ENCODE data around the gene CLCN2. TPM values are rescaled to one million over a fixed set of nuclear protein-coding genes. Genes with fewer than 3 reads are reported as not detected.
A peak's percentile ranks its signal among the peaks of the same experiment; 100 is the strongest.

CLCN2 gene
- total RNA-seq = 1 to 10 TPM; 5.7 to 6.8 TPM

DNA sequence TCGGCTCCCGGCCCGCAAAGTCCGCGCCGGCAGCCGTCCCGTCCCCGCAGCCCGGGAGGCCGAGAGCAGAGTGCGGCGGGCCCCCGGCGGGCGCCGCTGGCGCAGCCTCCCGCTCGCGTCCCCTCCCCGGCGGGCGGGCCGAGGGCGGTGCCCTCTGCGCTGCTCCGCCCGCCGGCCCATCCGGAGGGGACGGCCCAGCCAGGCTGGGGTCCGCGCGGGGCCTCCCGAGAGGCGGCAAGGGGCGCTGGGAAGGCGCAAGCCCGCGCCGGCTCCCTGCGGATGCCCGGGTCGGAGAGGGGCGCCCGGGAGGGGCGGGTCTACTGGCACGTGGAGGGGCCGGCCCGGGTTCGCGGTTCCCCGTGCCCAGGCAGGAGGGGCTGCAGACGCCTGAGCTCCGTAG lies at the start of gene CLCN2, which contains the start of gene POLR2H:
CLCN2 (minus strand) TSS at position 74 of the 400 bp plus-strand sequence. CDS start 126 bp downstream, outside the sequence.
POLR2H (plus strand) TSS at position 179 of the 400 bp plus-strand sequence. CDS start 1,783 bp downstream, outside the sequence.
- POLR2A ChIA-PET = interaction anchor here (0.9 to 2.3 kb wide), 2 partner anchors 8 to 62 kb away, joined by 5 to 6 read pairs; partner anchors contain the start of gene PSMD2
- DNase-seq (peak; percentile 76), ATAC-seq (ENCODE audit: low read depth) (peak; percentile 19)
- Mint-ChIP-seq H3K27me3 (peaks cover 2% of the 10 kb centered on the region), H3K4me3 (peak within 1 kb of the TSS; percentile 98), H3K36me3 (peaks cover 13% of the 10 kb centered on the region), H3K9me3 (no peaks in the 10 kb centered on the region), H3K4me1 (peaks cover 23% of the 10 kb centered on the region), H3K27ac (peak within 1 kb of the TSS; percentile 95)

DNA sequence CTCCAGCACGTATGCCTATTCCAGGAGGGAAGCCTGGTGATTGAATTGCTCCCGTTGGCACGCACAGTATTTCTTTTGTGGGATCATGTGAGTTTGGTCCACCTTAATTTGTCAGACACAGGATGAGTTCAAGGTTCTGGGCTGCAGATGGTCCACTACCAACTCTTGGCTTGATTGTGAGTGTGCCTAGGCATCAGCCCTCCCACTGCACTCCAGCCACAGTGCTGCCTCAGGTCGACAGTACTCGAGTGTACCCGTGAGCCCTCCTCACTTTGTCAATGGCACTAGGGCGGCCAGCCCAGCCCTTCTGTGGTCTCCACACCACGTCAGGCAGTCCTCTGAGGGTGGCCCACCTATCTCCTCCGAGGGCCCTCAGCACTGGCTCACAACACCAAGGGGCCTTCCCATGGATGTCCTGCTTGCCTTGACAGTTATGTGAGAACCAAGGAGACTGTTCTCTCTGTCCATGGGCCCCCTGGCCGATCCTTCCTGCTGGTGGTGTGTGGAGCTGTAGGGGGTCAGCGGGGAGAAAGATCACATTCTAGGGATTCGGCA lies 48.6 kb upstream of the CLCN2 start:
- ATAC-seq (ENCODE audit: low read depth) = no peak
- no peaks in the 10 kb centered on the region for H3K9me3 Mint-ChIP-seq
- H3K27me3 Mint-ChIP-seq = peaks cover 2% of the 10 kb centered on the region
- no peak overlapping the region for H3K4me3 Mint-ChIP-seq
- POLR2A ChIA-PET = no interaction called here
- no peak for DNase-seq
- H3K4me1 Mint-ChIP-seq = no peaks in the 10 kb centered on the region
- no peaks in the 10 kb centered on the region for H3K36me3 Mint-ChIP-seq
- H3K27ac Mint-ChIP-seq = no peak overlapping the region

DNA sequence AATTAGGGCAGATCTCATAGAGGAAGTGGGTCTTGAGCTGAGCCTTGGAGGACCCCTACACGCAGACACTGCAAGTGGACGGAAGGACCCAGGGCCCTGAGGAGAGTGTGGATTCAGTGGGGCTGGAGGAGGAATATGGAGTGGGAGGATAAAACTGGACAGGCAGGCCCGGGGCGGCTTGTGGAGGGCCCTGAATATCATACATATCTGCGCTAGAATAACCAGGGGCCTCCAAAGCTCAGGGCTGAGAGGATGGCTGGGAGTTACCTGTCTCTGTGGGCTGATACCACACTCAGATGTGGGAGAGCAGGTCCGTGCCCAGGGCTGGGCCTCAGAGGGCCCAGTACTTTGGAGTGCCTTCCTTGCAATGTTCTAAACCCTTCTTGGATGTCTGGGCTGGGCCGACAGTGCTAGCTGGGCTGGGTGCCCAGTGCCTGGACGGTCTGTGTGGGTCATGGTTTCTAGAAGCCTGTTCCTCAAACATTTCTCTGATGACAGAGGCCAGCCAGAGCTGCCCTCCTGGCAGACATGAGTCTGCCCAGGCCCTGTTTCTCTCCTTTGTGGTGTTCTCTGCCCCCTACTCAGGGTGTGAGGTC lies 48.0 kb upstream of the CLCN2 start:
- H3K27me3 Mint-ChIP-seq = peaks cover 3% of the 10 kb centered on the region

DNA sequence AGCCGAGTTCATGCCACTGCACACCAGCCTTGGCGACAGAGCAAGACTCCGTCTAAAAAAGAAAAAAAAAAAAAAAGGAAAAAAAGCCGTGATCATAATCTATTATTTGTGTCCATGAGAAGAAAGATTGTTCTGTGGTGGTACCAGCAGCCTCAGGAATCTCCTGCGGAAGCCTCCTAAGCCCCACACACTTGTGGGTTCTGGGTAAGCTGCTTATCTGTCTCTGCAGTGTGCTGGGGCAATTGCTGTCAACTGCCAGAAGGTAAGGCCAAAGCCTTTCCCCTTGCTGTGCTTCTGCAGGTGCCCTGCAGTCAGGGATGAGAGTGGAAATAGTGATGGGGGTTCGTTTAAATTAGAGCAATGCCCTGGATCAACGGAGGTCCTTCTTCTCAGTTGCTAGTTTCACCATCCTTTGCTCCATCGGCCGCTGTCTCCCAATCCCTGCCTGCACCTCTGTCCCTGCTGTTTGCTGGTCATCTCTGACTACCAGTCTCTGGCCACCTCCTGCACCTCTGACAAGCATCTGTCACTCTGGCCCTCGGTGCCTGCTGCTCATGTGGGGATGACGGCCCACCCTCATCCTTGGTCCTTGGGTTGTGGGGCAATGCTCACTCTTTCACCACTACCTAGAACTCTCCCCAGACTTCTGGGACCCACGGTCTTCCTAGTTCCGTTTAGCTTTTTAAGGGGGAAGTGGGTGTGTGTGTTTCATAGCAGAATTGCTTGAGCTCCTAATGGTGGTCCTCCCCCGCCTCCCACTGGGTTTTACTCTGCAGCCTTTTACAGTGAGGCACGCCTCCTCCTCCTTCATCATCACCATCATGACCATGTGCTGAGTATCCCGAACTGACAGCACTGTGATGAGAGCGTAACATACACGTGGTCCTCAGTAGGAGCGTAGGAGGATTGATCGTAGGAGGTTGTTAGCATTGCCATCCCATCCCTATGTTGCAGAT lies 43.9 kb upstream of the CLCN2 start:
- H3K4me3 Mint-ChIP-seq = no peak overlapping the region
- ATAC-seq (ENCODE audit: low read depth) (no peak), DNase-seq (no peak)
- no peaks in the 10 kb centered on the region for H3K4me1 Mint-ChIP-seq
- H3K36me3 Mint-ChIP-seq = no peaks in the 10 kb centered on the region
- H3K9me3 Mint-ChIP-seq = no peaks in the 10 kb centered on the region
- H3K27me3 Mint-ChIP-seq = peaks cover 17% of the 10 kb centered on the region
- POLR2A ChIA-PET = no interaction called here
- H3K27ac Mint-ChIP-seq = no peak overlapping the region

More for the DNA sequence above, 48.0 kb upstream of the CLCN2 start:
- Mint-ChIP-seq H3K36me3 (no peaks in the 10 kb centered on the region), H3K4me3 (no peak overlapping the region), H3K4me1 (no peaks in the 10 kb centered on the region), H3K9me3 (no peaks in the 10 kb centered on the region), H3K27ac (no peak overlapping the region)
- DNase-seq (no peak), ATAC-seq (ENCODE audit: low read depth) (no peak)
- POLR2A ChIA-PET = no interaction called here

DNA sequence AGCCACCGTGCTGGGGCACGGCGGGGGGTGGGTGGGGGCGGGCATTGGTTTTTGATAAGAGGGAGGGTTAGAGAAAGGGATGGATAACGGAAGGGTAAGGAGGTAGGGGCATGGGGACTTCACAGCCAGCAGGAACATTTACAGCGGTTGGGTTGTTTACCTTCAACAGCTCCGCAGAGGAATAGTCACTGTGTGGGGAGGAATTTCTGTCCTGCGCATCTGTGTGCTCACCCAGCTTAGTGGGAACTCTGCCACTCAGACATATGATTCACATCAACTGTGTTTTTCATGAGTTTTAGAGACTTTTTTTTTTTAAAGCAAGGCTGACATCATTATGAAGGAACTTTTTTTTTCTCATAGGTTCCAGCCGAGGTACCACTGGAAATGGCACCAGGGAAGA lies 38.0 kb upstream of the CLCN2 start:
- no peaks in the 10 kb centered on the region for H3K9me3 Mint-ChIP-seq
- H3K4me3 Mint-ChIP-seq = no peak overlapping the region
- no peaks in the 10 kb centered on the region for H3K4me1 Mint-ChIP-seq
- no peak for ATAC-seq (ENCODE audit: low read depth)
- no peaks in the 10 kb centered on the region for H3K36me3 Mint-ChIP-seq
- peaks cover 30% of the 10 kb centered on the region for H3K27me3 Mint-ChIP-seq
- no peak for DNase-seq
- no peak overlapping the region for H3K27ac Mint-ChIP-seq
- POLR2A ChIA-PET = interaction anchor here (0.7 kb wide), 1 partner anchor 333 kb away, joined by 3 read pairs; no protein-coding TSS in a partner anchor

DNA sequence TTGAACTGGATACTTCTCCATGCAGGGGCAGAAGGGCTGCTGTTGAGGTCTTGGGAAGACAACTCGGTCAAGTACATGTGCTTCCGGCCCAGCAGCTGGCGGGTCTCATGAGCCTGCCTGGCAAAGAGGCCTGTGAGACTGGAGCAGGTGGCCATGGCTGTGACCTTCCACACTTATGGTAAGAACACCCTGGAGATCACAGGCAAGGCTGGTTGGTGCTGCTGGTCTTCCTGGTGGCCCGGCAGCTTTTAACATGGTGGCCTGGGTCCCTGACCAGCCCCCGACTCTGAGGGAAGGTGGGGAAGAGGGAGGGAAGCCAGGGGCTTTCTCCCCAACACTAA lies 33.9 kb upstream of the CLCN2 start:
- DNase-seq (no peak), ATAC-seq (ENCODE audit: low read depth) (no peak)
- Mint-ChIP-seq H3K27ac (no peak overlapping the region), H3K36me3 (no peaks in the 10 kb centered on the region), H3K27me3 (peaks cover 24% of the 10 kb centered on the region), H3K4me1 (no peaks in the 10 kb centered on the region), H3K4me3 (no peak overlapping the region), H3K9me3 (no peaks in the 10 kb centered on the region)
- POLR2A ChIA-PET = no interaction called here

DNA sequence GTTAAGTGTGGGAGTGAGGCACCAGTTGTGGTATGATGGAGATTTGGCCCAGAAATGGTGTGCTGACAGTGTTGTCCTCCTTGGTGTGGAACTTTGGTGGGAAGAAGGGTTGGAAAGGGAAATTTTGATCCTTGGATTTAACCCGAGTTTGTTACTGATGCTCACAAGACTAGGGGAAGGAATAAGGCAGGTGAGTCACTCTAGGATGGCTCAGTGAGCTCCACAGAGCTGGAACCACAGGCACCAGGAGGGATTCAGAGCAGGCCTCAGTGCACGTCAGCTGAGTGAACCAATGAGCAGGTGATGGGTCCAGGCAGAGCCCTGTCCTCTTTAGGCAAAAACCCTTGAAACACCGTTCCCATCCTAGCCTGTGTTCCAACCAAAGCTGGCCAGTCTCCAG lies 29.9 kb upstream of the CLCN2 start:
- no peaks in the 10 kb centered on the region for H3K9me3 Mint-ChIP-seq
- DNase-seq (no peak), ATAC-seq (ENCODE audit: low read depth) (no peak)
- no peaks in the 10 kb centered on the region for H3K4me1 Mint-ChIP-seq
- peaks cover 14% of the 10 kb centered on the region for H3K27me3 Mint-ChIP-seq
- POLR2A ChIA-PET = no interaction called here
- no peak overlapping the region for H3K4me3 Mint-ChIP-seq
- no peak overlapping the region for H3K27ac Mint-ChIP-seq
- no peaks in the 10 kb centered on the region for H3K36me3 Mint-ChIP-seq

DNA sequence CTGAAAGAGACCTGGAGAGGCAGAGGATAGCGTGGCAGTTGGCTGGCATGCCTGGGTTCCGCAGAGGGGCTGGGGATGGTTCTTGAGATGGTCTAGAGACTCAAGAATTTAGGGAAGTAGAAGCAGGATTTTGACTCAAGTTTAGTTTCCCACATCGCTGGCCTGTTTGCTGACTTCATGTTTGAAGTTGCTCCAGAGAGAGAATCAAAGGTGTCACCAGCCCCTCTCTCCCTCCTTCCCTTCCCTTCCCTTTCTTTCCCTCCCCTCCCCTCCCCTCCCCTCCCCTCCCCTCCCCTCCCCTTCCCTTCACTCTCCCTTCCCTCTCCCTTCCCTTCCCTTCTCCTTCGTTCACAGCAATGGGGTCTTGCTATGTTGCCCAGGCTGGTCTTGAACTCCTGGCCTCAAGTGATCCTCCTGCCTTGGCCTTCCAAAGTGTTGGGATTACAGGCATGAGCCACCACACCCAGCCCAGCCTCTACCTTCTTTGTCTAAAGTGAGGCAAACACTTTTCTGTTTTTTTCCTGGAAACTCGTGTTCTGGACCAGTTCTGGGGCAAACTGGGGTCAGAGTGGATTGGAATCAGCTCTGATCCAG lies 28.6 kb upstream of the CLCN2 start:
- Mint-ChIP-seq H3K36me3 (no peaks in the 10 kb centered on the region), H3K4me3 (no peak overlapping the region), H3K27me3 (peaks cover 21% of the 10 kb centered on the region), H3K9me3 (no peaks in the 10 kb centered on the region), H3K27ac (no peak overlapping the region), H3K4me1 (no peaks in the 10 kb centered on the region)
- ATAC-seq (ENCODE audit: low read depth) = no peak
- POLR2A ChIA-PET = no interaction called here
- no peak for DNase-seq

DNA sequence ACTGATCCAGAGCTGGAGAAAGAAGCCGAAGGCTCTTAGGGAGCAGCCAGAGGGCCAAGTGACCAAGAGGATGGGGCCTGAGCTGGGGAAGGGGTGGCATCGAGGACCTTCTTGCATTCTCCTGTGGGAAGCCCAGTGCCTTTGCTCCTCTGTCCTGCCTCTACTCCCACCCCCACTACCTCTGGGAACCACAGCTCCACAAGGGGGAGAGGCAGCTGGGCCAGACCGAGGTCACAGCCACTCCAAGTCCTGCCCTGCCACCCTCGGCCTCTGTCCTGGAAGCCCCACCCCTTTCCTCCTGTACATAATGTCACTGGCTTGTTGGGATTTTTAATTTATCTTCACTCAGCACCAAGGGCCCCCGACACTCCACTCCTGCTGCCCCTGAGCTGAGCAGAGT lies 28.0 kb upstream of the CLCN2 start:
- H3K36me3 Mint-ChIP-seq = no peaks in the 10 kb centered on the region
- no peaks in the 10 kb centered on the region for H3K4me1 Mint-ChIP-seq
- peaks cover 21% of the 10 kb centered on the region for H3K27me3 Mint-ChIP-seq
- H3K9me3 Mint-ChIP-seq = no peaks in the 10 kb centered on the region
- no peak overlapping the region for H3K4me3 Mint-ChIP-seq
- DNase-seq (no peak), ATAC-seq (ENCODE audit: low read depth) (no peak)
- H3K27ac Mint-ChIP-seq = no peak overlapping the region
- POLR2A ChIA-PET = no interaction called here

DNA sequence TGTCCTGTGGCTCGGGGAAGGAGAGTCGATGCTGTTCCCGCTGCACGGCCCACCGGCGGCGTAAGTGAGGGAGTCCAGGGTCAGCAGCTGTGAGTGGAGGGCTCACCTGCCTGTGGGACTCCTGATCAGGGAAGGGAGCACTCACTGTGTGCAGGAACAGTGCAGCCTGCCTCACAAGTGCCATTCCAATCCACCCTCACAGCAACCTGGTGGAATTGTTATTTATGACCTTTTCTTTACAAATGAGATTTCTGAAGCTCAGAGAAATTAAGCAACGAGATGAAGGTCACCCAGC lies 27.5 kb upstream of the CLCN2 start:
- no peaks in the 10 kb centered on the region for H3K9me3 Mint-ChIP-seq
- no peak overlapping the region for H3K27ac Mint-ChIP-seq
- DNase-seq (no peak), ATAC-seq (ENCODE audit: low read depth) (no peak)
- POLR2A ChIA-PET = no interaction called here
- no peaks in the 10 kb centered on the region for H3K4me1 Mint-ChIP-seq
- H3K4me3 Mint-ChIP-seq = no peak overlapping the region
- no peaks in the 10 kb centered on the region for H3K36me3 Mint-ChIP-seq
- peaks cover 21% of the 10 kb centered on the region for H3K27me3 Mint-ChIP-seq

DNA sequence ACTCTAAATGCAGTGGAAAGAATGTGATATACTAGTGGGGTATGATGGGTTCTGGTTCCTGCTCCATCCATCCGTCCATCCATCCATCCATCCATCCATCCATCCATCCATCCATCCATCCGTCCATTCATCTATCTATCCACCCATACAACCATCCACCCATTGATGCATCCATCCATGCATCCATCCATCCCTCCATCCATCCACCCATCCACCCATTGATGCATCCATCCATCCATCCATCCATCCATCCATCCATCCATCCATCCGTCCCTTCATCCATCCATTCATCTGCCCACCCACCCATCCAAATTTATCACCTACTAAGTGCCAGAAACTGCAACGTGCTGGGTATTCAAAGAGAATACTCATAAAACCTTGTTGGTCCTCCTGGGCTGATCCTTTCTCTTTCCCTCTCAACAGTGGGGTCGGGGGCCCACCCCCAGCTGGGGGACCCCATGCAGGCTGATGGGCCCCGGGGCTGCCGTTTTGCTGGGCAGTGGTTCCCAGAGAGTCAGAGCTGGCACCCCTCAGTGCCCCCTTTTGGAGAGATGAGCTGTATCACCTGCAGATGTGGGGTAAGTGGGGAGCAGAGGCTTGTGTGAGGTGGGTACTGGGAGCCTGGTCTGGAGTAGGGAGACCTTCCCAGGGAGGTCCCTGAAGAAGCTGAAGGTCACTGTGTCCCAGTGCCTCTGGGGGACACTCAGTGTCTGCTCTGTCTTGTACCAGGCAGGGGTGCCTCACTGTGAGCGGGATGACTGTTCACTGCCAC lies 26.9 kb upstream of the CLCN2 start:
- no peak overlapping the region for H3K4me3 Mint-ChIP-seq
- H3K27ac Mint-ChIP-seq = no peak overlapping the region
- H3K9me3 Mint-ChIP-seq = no peaks in the 10 kb centered on the region
- DNase-seq (no peak), ATAC-seq (ENCODE audit: low read depth) (no peak)
- H3K4me1 Mint-ChIP-seq = no peaks in the 10 kb centered on the region
- POLR2A ChIA-PET = no interaction called here
- H3K27me3 Mint-ChIP-seq = peaks cover 21% of the 10 kb centered on the region
- H3K36me3 Mint-ChIP-seq = no peaks in the 10 kb centered on the region

DNA sequence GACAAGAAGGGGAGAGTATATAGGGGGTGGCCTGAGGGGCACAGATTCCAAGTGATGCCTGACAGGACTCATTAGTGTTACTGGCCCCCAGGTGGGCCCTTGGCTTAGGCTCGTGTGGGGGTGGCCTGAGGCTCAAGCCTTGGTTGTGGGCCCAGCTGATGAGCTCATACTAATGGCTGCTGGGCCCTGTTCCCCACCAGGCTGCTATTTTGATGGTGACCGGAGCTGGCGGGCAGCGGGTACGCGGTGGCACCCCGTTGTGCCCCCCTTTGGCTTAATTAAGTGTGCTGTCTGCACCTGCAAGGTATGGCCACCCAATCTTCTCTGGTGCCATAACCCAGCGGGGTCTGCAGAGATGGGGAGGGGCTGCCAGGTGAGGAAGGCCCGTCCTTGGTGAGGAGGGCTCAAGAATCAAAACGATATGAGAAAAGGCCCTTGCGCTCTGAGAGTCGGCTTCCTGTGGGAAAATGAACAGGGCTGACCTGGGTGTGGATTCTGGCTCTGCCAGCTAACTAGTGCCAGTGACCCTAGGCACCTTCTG lies 25.8 kb upstream of the CLCN2 start:
- H3K4me3 Mint-ChIP-seq = no peak overlapping the region

More for the DNA sequence above, 25.8 kb upstream of the CLCN2 start:
- no peaks in the 10 kb centered on the region for H3K9me3 Mint-ChIP-seq
- POLR2A ChIA-PET = no interaction called here
- ATAC-seq (ENCODE audit: low read depth) (no peak), DNase-seq (no peak)
- peaks cover 26% of the 10 kb centered on the region for H3K27me3 Mint-ChIP-seq
- no peaks in the 10 kb centered on the region for H3K4me1 Mint-ChIP-seq
- no peak overlapping the region for H3K27ac Mint-ChIP-seq
- H3K36me3 Mint-ChIP-seq = no peaks in the 10 kb centered on the region
